Lower leg skin (tissue), 3 donors: ENCODE data around the gene SUGCT.

Source experiments
- POLR2A ChIP-seq, 2 donors: fragments of 450-650 bp; IDR thresholded peaks; one replicate each; pipeline ENCODE4 v1.6.1; 2016 to 2017; ENCODE audit warnings: antibody characterized with exemption in 2 of 2, mild to moderate bottlenecking in 1 of 2, moderate library complexity in 1 of 2
- TF ChIP-seq, protein P1 (sequence below), 3 donors: fragments of 450-650 bp; IDR thresholded peaks; one replicate each; pipeline ENCODE4 v1.5.1; 2016; ENCODE audit warnings: antibody characterized with exemption in 3 of 3, mild to moderate bottlenecking in 3 of 3, moderate library complexity in 2 of 3

DNA sequence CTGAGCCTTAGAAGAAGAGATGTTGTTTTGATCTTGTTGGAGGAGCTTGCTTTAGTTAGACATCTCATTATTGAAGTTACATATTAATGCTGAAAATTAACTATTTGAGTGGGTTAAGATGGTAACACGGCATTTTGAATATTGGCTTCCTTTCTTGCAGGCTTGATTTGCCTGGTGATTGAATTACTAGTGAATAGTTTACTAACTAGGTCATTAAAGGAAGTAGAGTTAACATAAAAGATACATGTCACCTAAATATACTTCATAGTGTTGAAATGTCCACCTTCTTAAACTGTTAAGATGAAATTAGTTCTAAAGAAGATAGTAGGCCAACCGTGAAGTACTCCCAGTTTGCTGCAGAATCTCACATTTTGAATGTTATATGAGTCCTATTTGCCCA is 18.9 kb upstream of the SUGCT start:
- TF ChIP-seq, protein P1, sequence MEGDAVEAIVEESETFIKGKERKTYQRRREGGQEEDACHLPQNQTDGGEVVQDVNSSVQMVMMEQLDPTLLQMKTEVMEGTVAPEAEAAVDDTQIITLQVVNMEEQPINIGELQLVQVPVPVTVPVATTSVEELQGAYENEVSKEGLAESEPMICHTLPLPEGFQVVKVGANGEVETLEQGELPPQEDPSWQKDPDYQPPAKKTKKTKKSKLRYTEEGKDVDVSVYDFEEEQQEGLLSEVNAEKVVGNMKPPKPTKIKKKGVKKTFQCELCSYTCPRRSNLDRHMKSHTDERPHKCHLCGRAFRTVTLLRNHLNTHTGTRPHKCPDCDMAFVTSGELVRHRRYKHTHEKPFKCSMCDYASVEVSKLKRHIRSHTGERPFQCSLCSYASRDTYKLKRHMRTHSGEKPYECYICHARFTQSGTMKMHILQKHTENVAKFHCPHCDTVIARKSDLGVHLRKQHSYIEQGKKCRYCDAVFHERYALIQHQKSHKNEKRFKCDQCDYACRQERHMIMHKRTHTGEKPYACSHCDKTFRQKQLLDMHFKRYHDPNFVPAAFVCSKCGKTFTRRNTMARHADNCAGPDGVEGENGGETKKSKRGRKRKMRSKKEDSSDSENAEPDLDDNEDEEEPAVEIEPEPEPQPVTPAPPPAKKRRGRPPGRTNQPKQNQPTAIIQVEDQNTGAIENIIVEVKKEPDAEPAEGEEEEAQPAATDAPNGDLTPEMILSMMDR (IDR thresholded peaks at IDR 0.05) = no peak
- no peak for TF ChIP-seq POLR2A (IDR thresholded peaks at IDR 0.05)
